Tibial nerve (tissue), 4 donors: ENCODE measurements around the gene MARCHF6.

Experiments
- CTCF ChIP-seq, 5 experiments: fragments of 200-600 bp in 3 of 5; fragments of 450-650 bp in 2 of 5; sonication (generic) in 3 of 5; IDR thresholded peaks; one replicate each; pipeline ENCODE4 v1.5.1; 2016 to 2019; ENCODE audit warnings: antibody characterized with exemption in 5 of 5, mild to moderate bottlenecking in 3 of 5, moderate library complexity in 2 of 5
- EP300 ChIP-seq, 2 donors: sonication (generic); formaldehyde crosslinking; IDR thresholded peaks; one replicate each; pipeline ENCODE4 v1.6.1; 2017; ENCODE audit warnings: antibody characterized with exemption in 2 of 2, mild to moderate bottlenecking in 1 of 2

GRCh38 chr5:10339958-10340357, 13.5 kb upstream of the MARCHF6 start:
- no peak for TF ChIP-seq CTCF (IDR thresholded peaks at IDR 0.05)
- TF ChIP-seq EP300 (IDR thresholded peaks at IDR 0.05) = no peak
